IMR-90 (cell line): ENCODE data around the gene CYP2A13. TPM values are rescaled to one million over a fixed set of nuclear protein-coding genes. Genes with fewer than 3 reads are reported as not detected.

Experiments
- ATAC-seq: fragments of 200-7000 bp; cut with Tn5 transposase; 2 replicates; pipeline ENCODE4 v1.9.1; 2020; ENCODE audit warnings: low read depth, mild to moderate bottlenecking, moderate library complexity
- BruUV-seq: library from RNA; stranded (reverse); fragments of 400-500 nt; replicated peaks from 2 replicates; lab custom pipeline; 2021; lab: Mats Ljungman, UMichigan
- CTCF ChIA-PET: fragments of 300-600 bp; formaldehyde crosslinking; extraction: SDS; loops from one replicate; lab custom pipeline; 2021; ENCODE audit warnings: antibody characterized with exemption; lab: Yijun Ruan, JAX
- POLR2A ChIA-PET: fragments of 300-600 bp; sonication (Branson Sonifier 250); formaldehyde crosslinking; loops from one replicate; lab custom pipeline; 2022; ENCODE audit warnings: antibody characterized with exemption; ENCODE audit not compliant: unreplicated experiment; lab: Charles Lee
- DNase-seq: peaks from one replicate; pipeline ENCODE4 v3.0.0; 2013
- H2AFZ ChIP-seq: replicated peaks from 2 replicates; pipeline ENCODE3; 2013; ENCODE audit warnings: low read length, mild to moderate bottlenecking; ENCODE audit not compliant: poor library complexity
- H2AK5ac ChIP-seq: 2 replicates; pipeline ENCODE4 v1.6.1; 2013; ENCODE audit warnings: low read depth, low read length, inconsistent platforms
- H2AK9ac ChIP-seq: replicated peaks from 2 replicates; pipeline ENCODE3; 2013; ENCODE audit warnings: mild to moderate bottlenecking, low read depth, low read length, moderate library complexity; ENCODE audit not compliant: poor library complexity
- H2BK120ac ChIP-seq: 2 replicates; pipeline ENCODE4 v1.6.1; 2013; ENCODE audit warnings: low read depth, low read length, inconsistent platforms
- H2BK15ac ChIP-seq: 3 replicates; pipeline ENCODE4 v1.6.1; 2013; ENCODE audit warnings: low read depth, low read length, inconsistent platforms
- H2BK20ac ChIP-seq: 2 replicates; pipeline ENCODE4 v1.6.1; 2013; ENCODE audit warnings: low read depth, mild to moderate bottlenecking, inconsistent platforms, low read length, moderate library complexity
- H2BK5ac ChIP-seq: 2 replicates; pipeline ENCODE4 v1.6.1; 2013; ENCODE audit warnings: mild to moderate bottlenecking, low read depth, low read length, inconsistent platforms; ENCODE audit not compliant: poor library complexity, severe bottlenecking
- H3K14ac ChIP-seq: replicated peaks from 2 replicates; pipeline ENCODE4 v1.6.1; 2013; ENCODE audit warnings: low read depth, low read length, inconsistent platforms
- H3K18ac ChIP-seq: 2 replicates; pipeline ENCODE4 v1.6.1; 2013; ENCODE audit warnings: low read depth, low read length, control low read depth
- H3K23ac ChIP-seq: 2 replicates; pipeline ENCODE4 v1.6.1; 2013; ENCODE audit warnings: low read depth, low read length, inconsistent platforms
- H3K27ac ChIP-seq: 2 replicates; pipeline ENCODE4 v1.5.1; 2013; ENCODE audit warnings: mild to moderate bottlenecking, control low read depth, low read length; ENCODE audit not compliant: insufficient read depth
- H3K27me3 ChIP-seq: 2 replicates; pipeline ENCODE4 v1.6.1; 2013; ENCODE audit warnings: low read length; ENCODE audit not compliant: control insufficient read depth, insufficient read depth
- H3K36me3 ChIP-seq: 2 replicates; pipeline ENCODE4 v1.6.1; 2013; ENCODE audit warnings: low read length, mixed read lengths; ENCODE audit not compliant: control insufficient read depth, insufficient read depth
- H3K4ac ChIP-seq: 2 replicates; pipeline ENCODE4 v1.6.1; 2013; ENCODE audit warnings: low read depth, low read length, inconsistent platforms
- H3K4me1 ChIP-seq: 2 replicates; pipeline ENCODE4 v1.6.1; 2013; ENCODE audit warnings: low read length, mixed read lengths; ENCODE audit not compliant: control insufficient read depth, insufficient read depth
- H3K4me2 ChIP-seq: 2 replicates; pipeline ENCODE4 v1.6.1; 2013; ENCODE audit warnings: low read depth, mild to moderate bottlenecking, control low read depth, low read length, moderate library complexity
- H3K4me3 ChIP-seq: 2 replicates; pipeline ENCODE4 v1.5.1; 2013; ENCODE audit warnings: low read depth, mild to moderate bottlenecking, control low read depth, low read length, moderate library complexity; ENCODE audit not compliant: insufficient read depth
- H3K56ac ChIP-seq: 2 replicates; pipeline ENCODE4 v1.6.1; 2013; ENCODE audit warnings: low read length, inconsistent platforms; ENCODE audit not compliant: insufficient read depth; ENCODE audit errors: extremely low read depth
- H3K79me1 ChIP-seq, 2 experiments: 2 replicates each; pipeline ENCODE4 v1.6.1; 2013; ENCODE audit warnings: low read length in 2 of 2, inconsistent platforms in 1 of 2, low read depth in 1 of 2
- H3K9ac ChIP-seq: 2 replicates; pipeline ENCODE4 v1.6.1; 2013; ENCODE audit warnings: low read depth, low read length, control low read depth
- H3K9me1 ChIP-seq: 2 replicates; pipeline ENCODE4 v1.6.1; 2013; ENCODE audit warnings: low read length, inconsistent platforms; ENCODE audit not compliant: insufficient read depth
- H3K9me3 ChIP-seq: 2 replicates; pipeline ENCODE4 v1.6.1; 2013; ENCODE audit warnings: low read length; ENCODE audit not compliant: control insufficient read depth, insufficient read depth
- H4K20me1 ChIP-seq: 2 replicates; pipeline ENCODE4 v1.6.1; 2013; ENCODE audit warnings: low read length, inconsistent platforms; ENCODE audit not compliant: insufficient read depth
- H4K5ac ChIP-seq: 2 replicates; pipeline ENCODE4 v1.6.1; 2013; ENCODE audit warnings: mild to moderate bottlenecking, low read depth, low read length, control low read depth
- H4K8ac ChIP-seq, 2 experiments: 2 replicates each; pipeline ENCODE4 v1.6.1; 2013; ENCODE audit warnings: low read depth in 2 of 2, low read length in 2 of 2, control low read depth in 1 of 2, inconsistent platforms in 1 of 2
- H4K91ac ChIP-seq: 2 replicates; pipeline ENCODE4 v1.6.1; 2013; ENCODE audit warnings: low read depth, low read length, inconsistent platforms; ENCODE audit not compliant: insufficient read depth
- BHLHE40 ChIP-seq: fragments of 150-350 bp; IDR thresholded peaks from 2 replicates; pipeline ENCODE4 v1.6.1; 2016; ENCODE audit warnings: mild to moderate bottlenecking, low read depth, low read length
- CEBPB ChIP-seq: IDR thresholded peaks from 2 replicates; pipeline ENCODE4 v1.6.1; 2012; ENCODE audit warnings: low read depth, low read length, improper control_type of control experiment
- FOS ChIP-seq: fragments of 150-350 bp; IDR thresholded peaks from 2 replicates; pipeline ENCODE4 v1.6.1; 2016; ENCODE audit warnings: low read depth, low read length
- MAFK ChIP-seq: IDR thresholded peaks from 2 replicates; pipeline ENCODE4 v1.6.1; 2012; ENCODE audit warnings: low read depth, low read length, improper control_type of control experiment
- MAZ ChIP-seq: IDR thresholded peaks from 2 replicates; pipeline ENCODE4 v1.6.1; 2012; ENCODE audit warnings: low read depth, mild to moderate bottlenecking, low read length, improper control_type of control experiment, moderate library complexity, borderline replicate concordance
- MXI1 ChIP-seq: IDR thresholded peaks from 2 replicates; pipeline ENCODE4 v1.6.1; 2012; ENCODE audit warnings: low read depth, mild to moderate bottlenecking, low read length, moderate library complexity, borderline replicate concordance
- NFE2L2 ChIP-seq: fragments of 150-350 bp; IDR thresholded peaks from 2 replicates; pipeline ENCODE4 v1.6.1; 2016; ENCODE audit warnings: low read depth, mild to moderate bottlenecking, low read length
- POLR2A ChIP-seq: IDR thresholded peaks from 2 replicates; pipeline ENCODE4 v1.6.1; 2012; ENCODE audit warnings: mild to moderate bottlenecking, low read depth, low read length
- RAD21 ChIP-seq: IDR thresholded peaks from 2 replicates; pipeline ENCODE4 v1.6.1; 2012; ENCODE audit warnings: low read length, improper control_type of control experiment
- RCOR1 ChIP-seq: IDR thresholded peaks from 2 replicates; pipeline ENCODE4 v1.6.1; 2012; ENCODE audit warnings: mild to moderate bottlenecking, low read length, improper control_type of control experiment; ENCODE audit not compliant: insufficient replicate concordance
- RFX5 ChIP-seq: IDR thresholded peaks from 2 replicates; pipeline ENCODE4 v1.8.0; 2012; ENCODE audit warnings: low read depth, mild to moderate bottlenecking, low read length, moderate library complexity
- WGBS, 2 experiments: methylation state at CpG; one replicate each; pipeline versions ENCODE4 v1.1.5 to v1.1.7; 2013; ENCODE audit warnings: missing lambda C conversion rate in 2 of 2; ENCODE audit not compliant: insufficient read length in 1 of 2; ENCODE audit errors: extremely low coverage in 2 of 2; 5-methylcytosine and 5-hydroxymethylcytosine counted together
- dilution Hi-C: fragments of 300-500 bp; cut with HindIII; formaldehyde crosslinking; loops from one replicate; pipeline ENCODE4 v1.14.3; 2018; ENCODE audit warnings: low sequenced_read_pairs; ENCODE audit not compliant: unreplicated experiment
- in situ Hi-C: fragments of 300-500 bp; cut with MboI; formaldehyde crosslinking; loops from 3 replicates; pipeline ENCODE4 v1.14.3; 2019; ENCODE audit warnings: low sequenced_read_pairs, inconsistent platforms, mixed read lengths
- intact Hi-C: fragments of 100-400 bp; cut with micrococcal nuclease; formaldehyde crosslinking; loops from 2 replicates; pipeline ENCODE4 v1.10.0; 2022
- polyA plus RNA-seq, 3 experiments: library from polyadenylated mRNA; depleted of rRNA; stranded (reverse); fragments of >200 nt; gene quantifications; 2 replicates each; pipeline ENCODE4 v1.2.3, GENCODE V29; 2012; ENCODE audit warnings: low replicate concordance in 1 of 3
- total RNA-seq: library from RNA; depleted of rRNA; stranded (reverse); fragments of >200 nt; gene quantifications from 2 replicates; pipeline ENCODE4 v1.2.3, GENCODE V29; 2012
- TF ChIP-seq, protein P1 (sequence below): fragments of 150-350 bp; IDR thresholded peaks from 2 replicates; pipeline ENCODE4 v1.6.1; 2017; ENCODE audit warnings: mild to moderate bottlenecking, antibody characterized with exemption, low read length, low read depth
- TF ChIP-seq, protein P2 (sequence below): fragments of 150-350 bp; IDR thresholded peaks from 2 replicates; pipeline ENCODE4 v1.6.1; 2016; ENCODE audit warnings: low read depth, mild to moderate bottlenecking, low read length, moderate library complexity, borderline replicate concordance
- TF ChIP-seq, protein P3 (sequence below): conservative IDR thresholded peaks from 2 replicates; pipeline ENCODE4 v1.5.1; 2012; ENCODE audit warnings: mild to moderate bottlenecking, low read depth, low read length, improper control_type of control experiment

CYP2A13 gene
- total and polyA plus RNA-seq, 2 of the 4 experiments (the other 2 are of a cell fraction) = not detected

DNA sequence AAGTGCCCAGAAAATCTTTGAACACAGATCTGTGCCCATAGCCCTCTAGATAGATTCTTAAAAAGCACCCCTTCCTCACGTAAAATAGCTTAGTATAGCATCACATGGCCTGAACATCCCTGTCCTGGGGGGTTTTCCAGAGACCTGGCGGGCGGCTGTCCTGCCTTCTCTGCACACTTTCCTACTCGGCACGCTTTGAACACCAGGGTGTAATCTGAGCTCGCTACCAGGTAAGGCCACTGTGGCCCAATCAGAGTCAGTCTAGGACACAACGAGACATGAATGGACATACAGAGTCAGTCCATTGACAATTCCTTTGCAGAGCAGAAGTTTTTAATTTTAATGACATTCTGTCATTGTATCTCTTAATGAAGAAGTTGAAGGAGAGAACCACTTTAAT is 8.1 kb downstream of the CYP2A13 start:
- H3K14ac ChIP-seq = no peak overlapping the region
- no peak overlapping the region for H4K91ac ChIP-seq
- no peak overlapping the region for H3K23ac ChIP-seq
- H2BK15ac ChIP-seq = no peak overlapping the region
- whole genome bisulfite sequencing, 2 experiments = 71% methylated on average over 3 of the region's 7 CpGs; no CpG with 5 or more reads in 1 of the 2 experiments
- no peaks in the 10 kb centered on the region for H3K4me1 ChIP-seq
- H2BK20ac ChIP-seq = no peak overlapping the region
- ChIA-PET POLR2A (no interaction called here), CTCF (no interaction called here)
- no peak for TF ChIP-seq MAFK
- TF ChIP-seq RAD21 = no peak
- no peak for TF ChIP-seq RCOR1
- TF ChIP-seq, protein P1, sequence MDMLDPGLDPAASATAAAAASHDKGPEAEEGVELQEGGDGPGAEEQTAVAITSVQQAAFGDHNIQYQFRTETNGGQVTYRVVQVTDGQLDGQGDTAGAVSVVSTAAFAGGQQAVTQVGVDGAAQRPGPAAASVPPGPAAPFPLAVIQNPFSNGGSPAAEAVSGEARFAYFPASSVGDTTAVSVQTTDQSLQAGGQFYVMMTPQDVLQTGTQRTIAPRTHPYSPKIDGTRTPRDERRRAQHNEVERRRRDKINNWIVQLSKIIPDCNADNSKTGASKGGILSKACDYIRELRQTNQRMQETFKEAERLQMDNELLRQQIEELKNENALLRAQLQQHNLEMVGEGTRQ = no peak
- no peak for TF ChIP-seq MXI1
- TF ChIP-seq, protein P2, sequence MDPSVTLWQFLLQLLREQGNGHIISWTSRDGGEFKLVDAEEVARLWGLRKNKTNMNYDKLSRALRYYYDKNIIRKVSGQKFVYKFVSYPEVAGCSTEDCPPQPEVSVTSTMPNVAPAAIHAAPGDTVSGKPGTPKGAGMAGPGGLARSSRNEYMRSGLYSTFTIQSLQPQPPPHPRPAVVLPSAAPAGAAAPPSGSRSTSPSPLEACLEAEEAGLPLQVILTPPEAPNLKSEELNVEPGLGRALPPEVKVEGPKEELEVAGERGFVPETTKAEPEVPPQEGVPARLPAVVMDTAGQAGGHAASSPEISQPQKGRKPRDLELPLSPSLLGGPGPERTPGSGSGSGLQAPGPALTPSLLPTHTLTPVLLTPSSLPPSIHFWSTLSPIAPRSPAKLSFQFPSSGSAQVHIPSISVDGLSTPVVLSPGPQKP = no peak
- TF ChIP-seq NFE2L2 = no peak
- no peak for TF ChIP-seq CEBPB
- no peak for TF ChIP-seq MAZ
- TF ChIP-seq RFX5 = no peak
- TF ChIP-seq BHLHE40 = no peak
- no peak for TF ChIP-seq POLR2A
- TF ChIP-seq FOS = no peak
- TF ChIP-seq, protein P3, sequence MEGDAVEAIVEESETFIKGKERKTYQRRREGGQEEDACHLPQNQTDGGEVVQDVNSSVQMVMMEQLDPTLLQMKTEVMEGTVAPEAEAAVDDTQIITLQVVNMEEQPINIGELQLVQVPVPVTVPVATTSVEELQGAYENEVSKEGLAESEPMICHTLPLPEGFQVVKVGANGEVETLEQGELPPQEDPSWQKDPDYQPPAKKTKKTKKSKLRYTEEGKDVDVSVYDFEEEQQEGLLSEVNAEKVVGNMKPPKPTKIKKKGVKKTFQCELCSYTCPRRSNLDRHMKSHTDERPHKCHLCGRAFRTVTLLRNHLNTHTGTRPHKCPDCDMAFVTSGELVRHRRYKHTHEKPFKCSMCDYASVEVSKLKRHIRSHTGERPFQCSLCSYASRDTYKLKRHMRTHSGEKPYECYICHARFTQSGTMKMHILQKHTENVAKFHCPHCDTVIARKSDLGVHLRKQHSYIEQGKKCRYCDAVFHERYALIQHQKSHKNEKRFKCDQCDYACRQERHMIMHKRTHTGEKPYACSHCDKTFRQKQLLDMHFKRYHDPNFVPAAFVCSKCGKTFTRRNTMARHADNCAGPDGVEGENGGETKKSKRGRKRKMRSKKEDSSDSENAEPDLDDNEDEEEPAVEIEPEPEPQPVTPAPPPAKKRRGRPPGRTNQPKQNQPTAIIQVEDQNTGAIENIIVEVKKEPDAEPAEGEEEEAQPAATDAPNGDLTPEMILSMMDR = no peak
- in situ Hi-C loops (no loop called here), intact Hi-C loops (no loop called here), dilution Hi-C loops (no loop called here)
- H3K4me2 ChIP-seq = no peak overlapping the region
- no peak overlapping the region for H4K8ac ChIP-seq
- no peak overlapping the region for H2AFZ ChIP-seq
- H4K20me1 ChIP-seq = no peaks in the 10 kb centered on the region
- H3K56ac ChIP-seq = no peak overlapping the region
- BruUV-seq = no TSS peak
- H3K27me3 ChIP-seq = peaks cover 5% of the 10 kb centered on the region; the same call in 1 of the 2 replicates
- H4K5ac ChIP-seq = no peak overlapping the region
- H2AK9ac ChIP-seq = no peak overlapping the region
- H3K18ac ChIP-seq = no peak overlapping the region
- H3K4ac ChIP-seq = no peak overlapping the region
- H2AK5ac ChIP-seq = no peak overlapping the region
- no peaks in the 10 kb centered on the region for H3K9me3 ChIP-seq
- no peaks in the 10 kb centered on the region for H3K36me3 ChIP-seq
- no peak for DNase-seq
- H2BK120ac ChIP-seq = no peak overlapping the region
- no peak overlapping the region for H3K9ac ChIP-seq
- H3K27ac ChIP-seq = no peak overlapping the region
- no peak overlapping the region for H2BK5ac ChIP-seq
- ATAC-seq = no peak
- H3K79me1 ChIP-seq = no peaks in the 10 kb centered on the region
- H3K9me1 ChIP-seq = no peaks in the 10 kb centered on the region
- H3K4me3 ChIP-seq = no peak overlapping the region
